H1 (cell line): ENCODE measurements around the gene PRRG4. TPM values are rescaled to one million over a fixed set of nuclear protein-coding genes. Genes with fewer than 3 reads are reported as not detected.

Experiments used
- CTCF ChIA-PET: fragments of 300-600 bp; sonication (Branson Sonifier 250); formaldehyde crosslinking; loops from one replicate; lab custom pipeline; 2021; ENCODE audit not compliant: partially characterized antibody; lab: Charles Lee
- POLR2A ChIA-PET: fragments of 300-600 bp; sonication (Branson Sonifier 250); formaldehyde crosslinking; loops from one replicate; lab custom pipeline; 2021; ENCODE audit warnings: inconsistent platforms; ENCODE audit not compliant: partially characterized antibody; lab: Charles Lee
- DNase-seq, 2 experiments: peaks; one replicate each; pipeline versions ENCODE4 v3.0.0 to v3.0.0-alpha.2; 2010 to 2022; ENCODE audit warnings: low spot score in 2 of 2, low read depth in 1 of 2, mixed read lengths in 1 of 2
- FAIRE-seq: peaks from 2 replicates; lab custom pipeline; 2011; peaks lifted over from hg19 to GRCh38; lab: Jason Lieb, UNC
- H2AFZ ChIP-seq: 2 replicates; pipeline ENCODE4 v1.8.1; 2012; ENCODE audit warnings: low read length, inconsistent platforms
- H2AK5ac ChIP-seq: 2 replicates; pipeline ENCODE4 v1.6.1; 2013; ENCODE audit warnings: low read depth, low read length
- H2BK120ac ChIP-seq: replicated peaks from 2 replicates; pipeline ENCODE3; 2013; ENCODE audit warnings: low read depth, low read length, inconsistent platforms
- H2BK12ac ChIP-seq: 2 replicates; pipeline ENCODE4 v1.6.1; 2013; ENCODE audit warnings: low read depth, low read length
- H2BK15ac ChIP-seq: 2 replicates; pipeline ENCODE4 v1.6.1; 2013; ENCODE audit warnings: low read length
- H2BK20ac ChIP-seq: 2 replicates; pipeline ENCODE4 v1.6.1; 2013; ENCODE audit warnings: low read length
- H2BK5ac ChIP-seq: 2 replicates; pipeline ENCODE4 v1.6.1; 2013; ENCODE audit warnings: low read depth, low read length
- H3K14ac ChIP-seq: 2 replicates; pipeline ENCODE4 v1.6.1; 2013; ENCODE audit warnings: inconsistent platforms; ENCODE audit not compliant: insufficient read length
- H3K18ac ChIP-seq: 2 replicates; pipeline ENCODE4 v1.6.1; 2013; ENCODE audit warnings: low read length; ENCODE audit errors: extremely low read depth
- H3K23ac ChIP-seq: 2 replicates; pipeline ENCODE4 v1.6.1; 2013; ENCODE audit warnings: inconsistent platforms; ENCODE audit not compliant: insufficient read length
- H3K23me2 ChIP-seq: 2 replicates; pipeline ENCODE4 v1.6.1; 2013; ENCODE audit warnings: low read depth, low read length
- H3K27ac ChIP-seq: 2 replicates; pipeline ENCODE4 v1.6.1; 2011; ENCODE audit warnings: low read depth, low read length, inconsistent platforms
- H3K27me3 ChIP-seq, 4 experiments: replicated peaks in 1 of 4; 1 replicate in 1 of 4; 2 replicates in 3 of 4; pipeline versions ENCODE4 v1.6.1 to v1.8.1; 2011 to 2013; ENCODE audit warnings: low read length in 3 of 4, mild to moderate bottlenecking in 3 of 4, inconsistent platforms in 2 of 4, mixed read lengths in 2 of 4, moderate library complexity in 1 of 4; ENCODE audit not compliant: control insufficient read depth in 3 of 4, insufficient read depth in 3 of 4; ENCODE audit errors: extremely low read depth in 1 of 4
- H3K36me3 ChIP-seq, 4 experiments: 2 replicates each; pipeline versions ENCODE4 v1.6.1 to v1.8.1; 2011 to 2013; ENCODE audit warnings: mild to moderate bottlenecking in 4 of 4, low read length in 3 of 4, moderate library complexity in 2 of 4, control low read depth in 1 of 4, inconsistent platforms in 1 of 4; ENCODE audit not compliant: insufficient read depth in 4 of 4, control insufficient read depth in 2 of 4
- H3K4ac ChIP-seq: replicated peaks from 2 replicates; pipeline ENCODE3; 2013; ENCODE audit warnings: low read length, low read depth, mixed read lengths, inconsistent platforms; ENCODE audit not compliant: insufficient read length
- H3K4me1 ChIP-seq, 4 experiments: replicated peaks in 1 of 4; 1 replicate in 1 of 4; 2 replicates in 3 of 4; pipeline versions ENCODE4 v1.6.1 to v1.8.1; 2011 to 2013; ENCODE audit warnings: low read length in 3 of 4, inconsistent platforms in 2 of 4, mixed read lengths in 1 of 4; ENCODE audit not compliant: insufficient read depth in 4 of 4, control insufficient read depth in 3 of 4
- H3K4me2 ChIP-seq, 2 experiments: 2 replicates each; pipeline versions ENCODE4 v1.6.1 to v1.8.1; 2011 to 2013; ENCODE audit warnings: low read depth in 2 of 2, low read length in 2 of 2, control low read depth in 1 of 2, inconsistent platforms in 1 of 2, mild to moderate bottlenecking in 1 of 2; ENCODE audit not compliant: insufficient read depth in 1 of 2
- H3K4me3 ChIP-seq, 4 experiments: fragments of 200-600, 300-600 bp in 1 of 4; sonication (generic), shearing (Covaris generic), sonication (Bioruptor Twin) in 1 of 4; 2 replicates each; pipeline versions ENCODE4 v1.5.1 to v1.8.1; 2011 to 2016; ENCODE audit warnings: low read length in 4 of 4, low read depth in 3 of 4, control low read depth in 2 of 4, inconsistent platforms in 2 of 4, mild to moderate bottlenecking in 2 of 4, mixed read lengths in 1 of 4, moderate library complexity in 1 of 4; ENCODE audit not compliant: insufficient read depth in 2 of 4; ENCODE audit errors: extremely low read depth in 1 of 4
- H3K56ac ChIP-seq: replicated peaks from 2 replicates; pipeline ENCODE3; 2013; ENCODE audit warnings: low read depth, mild to moderate bottlenecking, mixed read lengths, low read length, inconsistent platforms; ENCODE audit not compliant: insufficient read length
- H3K79me1 ChIP-seq: 2 replicates; pipeline ENCODE4 v1.6.1; 2013; ENCODE audit warnings: low read depth, low read length, control low read depth
- H3K79me2 ChIP-seq, 2 experiments: 2 replicates each; pipeline versions ENCODE4 v1.6.1 to v1.8.1; 2012 to 2013; ENCODE audit warnings: low read length in 2 of 2, mild to moderate bottlenecking in 2 of 2, inconsistent platforms in 1 of 2; ENCODE audit not compliant: insufficient read depth in 2 of 2, control insufficient read depth in 1 of 2
- H3K9ac ChIP-seq, 4 experiments: replicated peaks in 1 of 4; 1 replicate in 1 of 4; 2 replicates in 3 of 4; pipeline versions ENCODE4 v1.6.1 to v1.8.1; 2011 to 2013; ENCODE audit warnings: low read depth in 3 of 4, low read length in 3 of 4, control low read depth in 2 of 4, mild to moderate bottlenecking in 2 of 4, moderate library complexity in 2 of 4, inconsistent platforms in 1 of 4; ENCODE audit errors: extremely low read depth in 1 of 4
- H3K9me3 ChIP-seq, 2 experiments: 2 replicates each; pipeline versions ENCODE4 v1.6.1 to v1.8.1; 2012 to 2013; ENCODE audit warnings: mild to moderate bottlenecking in 2 of 2, moderate library complexity in 2 of 2, control low read depth in 1 of 2, inconsistent platforms in 1 of 2, low read depth in 1 of 2, low read length in 1 of 2, mixed read lengths in 1 of 2; ENCODE audit not compliant: insufficient read depth in 2 of 2
- H4K20me1 ChIP-seq, 2 experiments: replicated peaks in 1 of 2; 2 replicates each; pipeline versions ENCODE3 to v1.8.1; 2011 to 2013; ENCODE audit warnings: inconsistent platforms in 2 of 2, low read length in 2 of 2, mild to moderate bottlenecking in 1 of 2; ENCODE audit not compliant: insufficient read depth in 2 of 2, control insufficient read depth in 1 of 2
- H4K5ac ChIP-seq: 2 replicates; pipeline ENCODE4 v1.6.1; 2013; ENCODE audit warnings: low read length, low read depth, mixed read lengths, inconsistent platforms; ENCODE audit not compliant: insufficient read length
- H4K8ac ChIP-seq: 2 replicates; pipeline ENCODE4 v1.8.0; 2013; ENCODE audit warnings: mild to moderate bottlenecking, moderate library complexity, low read length, inconsistent platforms; ENCODE audit not compliant: insufficient read depth; ENCODE audit errors: extremely low read depth
- H4K91ac ChIP-seq: replicated peaks from 2 replicates; pipeline ENCODE3; 2013; ENCODE audit warnings: low read length, mixed read lengths, inconsistent platforms; ENCODE audit not compliant: insufficient read length
- WGBS, 2 experiments: shearing (Covaris generic) in 1 of 2; methylation state at CpG; one replicate each; pipeline versions ENCODE4 v1.1.6 to v1.1.7; 2013 to 2015; ENCODE audit warnings: low lambda C conversion rate in 2 of 2, mixed read lengths in 2 of 2, inconsistent platforms in 1 of 2, low coverage in 1 of 2, missing lambda C conversion rate in 1 of 2; ENCODE audit not compliant: insufficient replicate concordance in 2 of 2, insufficient coverage in 1 of 2, insufficient read length in 1 of 2; ENCODE audit errors: extremely low coverage in 1 of 2, missing lambda C conversion rate in 1 of 2; 5-methylcytosine and 5-hydroxymethylcytosine counted together
- polyA plus RNA-seq, 7 experiments: library from polyadenylated mRNA; depleted of rRNA in 3 of 7; stranded (reverse) in 5 of 7; unstranded in 2 of 7; fragments of >200 nt in 5 of 7; fragments of 200-250 nt in 2 of 7; gene quantifications; 1 replicate in 5 of 7; 2 replicates in 1 of 7; 4 replicates in 1 of 7; pipeline versions ENCODE4 v1.2.1 to v1.2.3, GENCODE V29; 2011 to 2013; ENCODE audit warnings: missing spikeins in 2 of 7, mixed read lengths in 2 of 7
- total RNA-seq: library from RNA; stranded (reverse); fragmentation: NEBNext Ultra II Directional; extraction: Animal tissue kit (Norgen Biotek cat#: 25700); gene quantifications from 2 replicates; pipeline ENCODE4 v1.2.1, GENCODE V29; 2021

Gene PRRG4
- total and polyA plus RNA-seq, 2 of the 8 experiments (the other 6 are each of a cell fraction or from before 2014, with no cell fraction given): 0.65 to 1.7 TPM

DNA sequence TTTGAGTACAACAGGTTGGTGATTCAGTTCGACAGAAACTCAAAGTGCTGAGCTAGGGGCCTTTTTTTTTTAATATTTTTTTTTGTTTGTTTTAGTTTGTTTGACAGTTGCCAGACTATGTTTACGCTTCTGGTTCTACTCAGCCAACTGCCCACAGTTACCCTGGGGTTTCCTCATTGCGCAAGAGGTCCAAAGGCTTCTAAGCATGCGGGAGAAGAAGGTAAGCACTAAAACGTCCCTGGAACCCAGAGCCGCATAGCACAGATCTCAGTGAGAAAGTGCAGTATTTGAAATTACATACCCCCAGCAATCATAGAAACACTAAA lies 649 bp downstream of the PRRG4 start:
- Histone ChIP-seq H4K91ac (no peak overlapping the region), H3K27ac (no peak overlapping the region), H3K27me3 (peaks cover 0 to 8% (median 5%) of the 10 kb centered on the region in 4 experiments; a peak in 5 of 7 replicates), H4K8ac (peak overlapping the region; percentile 97; the same call in 1 of the 2 replicates), H4K5ac (no peak overlapping the region), H3K9me3 (no peaks in the 10 kb centered on the region), H3K79me1 (no peaks in the 10 kb centered on the region), H3K9ac (no peak overlapping the region), H3K23me2 (peaks cover 6% of the 10 kb centered on the region; the same call in 1 of the 2 replicates), H3K4me1 (peaks cover 0 to 4% (median 0%) of the 10 kb centered on the region in 4 experiments; a peak in 1 of 7 replicates), H4K20me1 (no peaks in the 10 kb centered on the region), H2BK20ac (no peak overlapping the region), H3K18ac (no peak overlapping the region), H3K79me2 (no peaks in the 10 kb centered on the region), H3K4me3 (peak overlapping the region; percentile 53 to 75 (median 70); a peak in 7 of 8 replicates), H3K36me3 (no peaks in the 10 kb centered on the region), H3K56ac (no peak overlapping the region), H2BK5ac (no peak overlapping the region), H2AFZ (no peak overlapping the region; the same call in 1 of the 2 replicates), H2BK12ac (no peak overlapping the region), H2AK5ac (no peak overlapping the region), H2BK120ac (no peak overlapping the region), H3K14ac (no peak overlapping the region), H3K4me2 (peak overlapping the region; percentile 68 to 92), H2BK15ac (no peak overlapping the region), H3K23ac (no peak overlapping the region), H3K4ac (no peak overlapping the region)
- WGBS, 2 experiments: 58% methylated on average over 6 of the region's 6 CpGs; no CpG with 5 or more reads in 1 of the 2 experiments
- ChIA-PET CTCF (interaction anchor here (1.6 kb wide), 1 partner anchor 21 kb away, joined by 7 read pairs; no protein-coding TSS in a partner anchor), POLR2A (interaction anchor here (1.6 kb wide), 1 partner anchor 8 kb away, joined by 5 read pairs; no protein-coding TSS in a partner anchor)
- FAIRE-seq (no peak), DNase-seq (no peak)
